Spinal cord (tissue), 10 donors: ENCODE measurements around the gene PROZ. TPM values are rescaled to one million over a fixed set of nuclear protein-coding genes. Genes with fewer than 3 reads are reported as not detected.
A peak's percentile ranks its signal among the peaks of the same experiment; 100 is the strongest.
"Not testable (repeated sequence)": the region's sequence is repeated elsewhere in the genome, so short reads cannot be mapped to it uniquely, and the experiment has no call there.

ENCODE experiments used
- DNase-seq, 6 donors: peaks; one replicate each; pipeline versions ENCODE4 v3.0.0 to v3.0.0-alpha.2; 2013 to 2015; ENCODE audit warnings: low spot score in 6 of 6, low read depth in 4 of 6
- H3K27ac ChIP-seq: one replicate; pipeline ENCODE4 v1.5.1; 2013; ENCODE audit warnings: low read depth, low read length, control low read depth
- H3K27me3 ChIP-seq: one replicate; pipeline ENCODE4 v1.6.1; 2013; ENCODE audit warnings: low read length; ENCODE audit not compliant: control insufficient read depth, insufficient read depth
- H3K36me3 ChIP-seq: one replicate; pipeline ENCODE4 v1.6.1; 2013; ENCODE audit warnings: low read length; ENCODE audit not compliant: control insufficient read depth, insufficient read depth
- H3K4me1 ChIP-seq: one replicate; pipeline ENCODE4 v1.6.1; 2013; ENCODE audit warnings: low read length; ENCODE audit not compliant: control insufficient read depth, insufficient read depth
- H3K4me3 ChIP-seq: one replicate; pipeline ENCODE4 v1.5.1; 2013; ENCODE audit warnings: low read depth, low read length, control low read depth
- H3K9me3 ChIP-seq: one replicate; pipeline ENCODE4 v1.6.1; 2013; ENCODE audit warnings: low read length; ENCODE audit not compliant: control insufficient read depth, insufficient read depth
- WGBS: methylation state at CpG from one replicate; pipeline ENCODE4 v1.1.5; 2013; ENCODE audit warnings: missing lambda C conversion rate; ENCODE audit not compliant: insufficient coverage; 5-methylcytosine and 5-hydroxymethylcytosine counted together
- long read RNA-seq, 4 donors: transcript quantifications; one replicate each; lab custom pipeline, GENCODE V29; 2026
- polyA plus RNA-seq, 2 donors: library from polyadenylated mRNA; unstranded; fragments of 120-200 nt; gene quantifications; one replicate each; pipeline ENCODE4 v1.2.1, GENCODE V29; 2013; ENCODE audit not compliant: insufficient read length in 2 of 2
- total RNA-seq, 2 donors: library from RNA; depleted of rRNA in 1 of 2; stranded (reverse); fragments of 120-200 nt in 1 of 2; fragments of >200 nt in 1 of 2; gene quantifications; one replicate each; pipeline versions ENCODE4 v1.2.3 to v1.2.4, GENCODE V29; 2013 to 2014
- donor health status: healthy.

The PROZ gene, protein sequence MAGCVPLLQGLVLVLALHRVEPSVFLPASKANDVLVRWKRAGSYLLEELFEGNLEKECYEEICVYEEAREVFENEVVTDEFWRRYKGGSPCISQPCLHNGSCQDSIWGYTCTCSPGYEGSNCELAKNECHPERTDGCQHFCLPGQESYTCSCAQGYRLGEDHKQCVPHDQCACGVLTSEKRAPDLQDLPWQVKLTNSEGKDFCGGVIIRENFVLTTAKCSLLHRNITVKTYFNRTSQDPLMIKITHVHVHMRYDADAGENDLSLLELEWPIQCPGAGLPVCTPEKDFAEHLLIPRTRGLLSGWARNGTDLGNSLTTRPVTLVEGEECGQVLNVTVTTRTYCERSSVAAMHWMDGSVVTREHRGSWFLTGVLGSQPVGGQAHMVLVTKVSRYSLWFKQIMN
- total RNA-seq (not detected), polyA plus RNA-seq (under 1 TPM; 0.17 to 0.39 TPM)
- long read RNA-seq, donor 1, result 0 reads
- long read RNA-seq, donor 2, result 0 reads
- long read RNA-seq, donor 3, result 0 reads
- long read RNA-seq, donor 4, result 0 reads

DNA sequence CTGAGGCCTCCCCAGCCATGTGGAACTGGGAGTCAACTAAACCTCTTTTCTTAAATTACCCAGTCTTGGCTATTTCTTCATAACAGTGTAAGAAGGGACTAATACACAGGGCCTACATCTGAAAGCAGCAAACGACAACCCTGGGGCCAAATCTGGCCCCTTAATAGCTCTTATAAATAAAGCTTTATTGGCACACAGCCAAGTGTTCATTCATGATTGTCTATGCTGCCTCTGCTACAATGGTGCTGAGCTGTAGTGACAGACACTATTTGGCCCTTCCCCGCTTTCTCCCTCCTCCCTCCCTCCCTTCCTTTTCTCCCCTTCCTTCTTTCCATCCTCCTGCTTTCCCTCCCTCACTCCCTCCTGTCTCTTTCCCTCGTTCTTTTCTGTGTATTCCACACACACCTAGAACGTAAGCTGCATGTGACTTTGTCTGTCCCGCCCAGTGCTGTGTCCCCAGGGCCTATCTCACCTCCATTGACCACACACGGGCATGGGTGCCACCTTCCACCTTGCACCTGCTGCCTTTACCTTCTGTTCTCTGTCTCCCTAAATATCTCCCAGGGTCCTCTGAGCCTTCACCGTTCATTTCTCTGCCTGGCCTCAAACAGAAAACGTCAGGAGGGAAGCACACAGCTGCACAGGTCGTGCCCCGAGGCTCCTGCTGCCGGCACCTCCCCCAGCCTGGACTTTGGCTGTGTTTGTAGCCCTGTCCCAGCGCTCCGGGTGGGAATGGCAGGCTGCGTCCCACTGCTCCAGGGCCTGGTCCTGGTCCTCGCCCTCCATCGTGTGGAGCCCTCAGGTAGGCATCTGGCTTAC, at the start of gene PROZ:
PROZ (plus strand) TSS at position 720 of the 819 bp plus-strand sequence; CDS start at position 733, 13 bp downstream.
- no peak for DNase-seq
- Histone ChIP-seq H3K4me3 (no peak within 1 kb of the TSS), H3K4me1 (peaks cover 22% of the 10 kb centered on the region), H3K9me3 (no peaks in the 10 kb centered on the region), H3K27me3 (peaks cover 14% of the 10 kb centered on the region), H3K36me3 (no peaks in the 10 kb centered on the region), H3K27ac (no peak within 1 kb of the TSS)
- 58% methylated on average over 16 of the region's 16 CpGs for WGBS

DNA sequence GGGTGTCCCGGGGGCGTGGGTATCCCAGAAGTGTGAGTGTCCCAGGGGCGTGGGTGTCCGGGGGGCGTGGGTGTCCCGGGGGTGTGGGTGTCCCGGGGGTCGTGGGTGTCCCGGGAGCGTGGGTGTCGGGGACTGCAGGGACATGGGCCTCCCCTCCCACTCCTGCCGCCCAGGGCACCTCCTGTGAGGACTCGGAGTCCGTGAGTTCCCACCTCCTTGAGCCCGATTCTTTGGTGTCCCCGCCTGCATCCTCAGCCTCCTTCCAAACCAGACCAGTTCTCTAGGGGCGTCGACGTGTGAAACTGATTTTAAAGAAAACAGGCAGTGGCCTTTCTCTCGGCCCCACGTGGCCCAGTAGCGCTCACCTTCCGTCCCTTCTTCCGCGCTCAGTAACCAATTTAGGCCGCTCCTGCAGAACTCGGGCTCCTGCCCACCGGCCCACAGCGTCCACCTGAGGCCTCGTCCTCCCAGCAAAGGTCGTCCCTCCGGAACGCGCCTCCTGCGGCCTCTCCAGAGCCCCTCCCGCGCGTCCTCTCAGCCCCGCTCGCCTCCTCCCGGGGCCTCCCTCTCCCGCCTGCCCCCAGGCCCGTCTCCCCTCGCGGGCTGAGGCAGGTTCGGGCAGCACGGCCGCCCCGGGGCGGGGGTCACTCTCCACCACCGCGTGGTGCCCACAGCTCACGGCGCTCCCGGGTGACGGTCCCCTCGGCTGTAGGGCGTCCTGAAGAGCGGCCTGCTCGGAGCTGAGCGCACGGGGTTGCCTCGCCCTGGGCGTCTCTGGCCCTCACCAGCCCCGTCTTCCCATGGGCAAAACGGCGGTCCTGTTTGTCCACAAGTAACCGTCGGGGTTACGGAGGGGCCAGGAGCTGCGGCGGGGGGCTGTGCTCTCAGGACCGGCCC, 49.0 kb upstream of the PROZ start:
- Histone ChIP-seq H3K36me3 (no peaks in the 10 kb centered on the region), H3K4me3 (no peak overlapping the region), H3K27ac (no peak overlapping the region), H3K27me3 (peaks cover 18% of the 10 kb centered on the region), H3K4me1 (peaks cover 18% of the 10 kb centered on the region), H3K9me3 (no peaks in the 10 kb centered on the region)
- WGBS, result 21% methylated on average over 68 of the region's 73 CpGs
- DNase-seq, result no peak

DNA sequence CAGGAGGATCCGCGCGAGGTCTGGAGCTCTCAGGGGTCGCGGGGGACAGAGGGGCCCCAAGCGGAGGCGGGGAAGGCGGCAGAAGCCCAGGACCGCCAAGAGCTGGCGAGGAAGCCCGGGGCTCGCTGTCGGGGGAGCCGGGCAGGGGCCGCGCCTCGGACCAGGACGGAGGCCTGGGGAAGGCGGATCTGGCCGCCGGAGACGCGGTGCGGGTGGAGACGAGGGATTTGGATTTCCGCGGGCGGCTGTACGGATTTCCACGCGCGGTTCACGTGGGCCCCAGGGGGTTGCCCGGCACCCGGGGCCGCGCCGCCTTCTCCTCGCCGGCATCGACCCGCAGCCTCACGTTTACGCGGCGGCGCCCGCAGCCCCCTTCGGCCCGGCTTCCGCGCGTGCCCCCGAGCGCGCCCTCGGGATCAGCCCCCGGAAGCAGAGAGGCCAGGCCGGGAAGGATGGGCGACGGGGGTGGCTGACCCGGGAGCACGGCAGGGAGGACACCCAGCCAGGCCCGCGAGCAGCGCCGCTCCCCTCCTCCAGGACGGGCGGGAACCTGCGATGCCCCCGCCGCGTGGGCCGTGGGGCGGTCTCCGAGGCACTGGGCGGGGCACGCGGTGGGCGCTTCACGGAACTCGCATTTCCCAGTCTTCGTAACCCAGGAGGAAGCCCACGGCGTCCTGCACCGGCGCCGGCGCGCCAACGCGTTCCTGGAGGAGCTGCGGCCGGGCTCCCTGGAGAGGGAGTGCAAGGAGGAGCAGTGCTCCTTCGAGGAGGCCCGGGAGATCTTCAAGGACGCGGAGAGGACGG, 48.2 kb upstream of the PROZ start:
- peaks cover 18% of the 10 kb centered on the region for H3K27me3 ChIP-seq
- H3K4me3 ChIP-seq, result peak overlapping the region; percentile 12
- peak in 2 of 6 donors; percentile 46 to 59 for DNase-seq
- no peaks in the 10 kb centered on the region for H3K36me3 ChIP-seq
- no peaks in the 10 kb centered on the region for H3K9me3 ChIP-seq
- H3K27ac ChIP-seq, result no peak overlapping the region
- WGBS, result under 1% methylated on average over 99 of the region's 99 CpGs
- peaks cover 18% of the 10 kb centered on the region for H3K4me1 ChIP-seq

DNA sequence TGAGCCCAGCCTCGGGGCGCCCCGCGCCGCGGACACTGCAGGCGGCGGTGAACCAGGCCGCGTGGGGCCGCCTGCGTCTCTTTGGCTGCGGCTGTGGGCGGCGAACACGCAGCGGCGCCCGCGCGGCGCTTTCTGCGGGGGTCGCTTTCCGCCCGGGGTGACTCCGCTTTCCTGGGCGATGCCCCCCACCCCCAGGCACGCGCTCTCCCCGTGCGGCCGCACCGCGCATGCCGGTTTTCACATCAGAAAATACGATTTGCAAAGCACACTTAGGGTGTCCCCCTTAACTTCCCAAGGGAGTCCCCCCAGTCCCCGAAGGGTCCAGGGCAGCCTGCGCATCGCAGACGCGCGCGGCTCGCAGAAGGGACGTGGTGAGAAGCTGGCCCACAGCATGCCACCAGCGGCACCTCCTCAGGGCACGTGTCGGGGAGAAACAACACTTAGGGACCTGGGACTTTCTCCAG, 47.6 kb upstream of the PROZ start:
- Histone ChIP-seq H3K27me3 (peaks cover 18% of the 10 kb centered on the region), H3K27ac (no peak overlapping the region), H3K4me1 (peaks cover 18% of the 10 kb centered on the region), H3K4me3 (peak overlapping the region; percentile 12), H3K36me3 (no peaks in the 10 kb centered on the region), H3K9me3 (no peaks in the 10 kb centered on the region)
- DNase-seq, result no peak
- 15% methylated on average over 46 of the region's 49 CpGs for WGBS

DNA sequence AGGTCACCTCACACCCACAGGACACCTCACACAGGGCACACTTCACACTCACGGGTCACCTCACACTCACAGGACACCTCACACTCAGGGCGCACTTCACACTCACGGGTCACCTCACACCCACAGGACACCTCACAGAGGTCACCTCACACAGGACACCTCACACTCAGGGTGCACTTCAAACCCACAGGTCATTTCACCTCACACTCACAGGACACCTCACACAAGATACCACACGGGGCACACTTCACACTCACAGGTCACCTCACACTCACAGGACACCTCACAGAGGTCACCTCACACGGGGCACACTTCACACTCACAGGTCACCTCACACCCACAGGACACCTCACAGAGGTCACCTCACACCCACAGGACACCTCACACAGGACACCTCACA, 46.6 kb upstream of the PROZ start:
- WGBS, result 84% methylated on average over 5 of the region's 5 CpGs
- not testable (repeated sequence) for H3K4me3 ChIP-seq, H3K9me3 ChIP-seq, H3K27ac ChIP-seq, DNase-seq, H3K36me3 ChIP-seq
- peaks cover 18% of the 10 kb centered on the region for H3K4me1 ChIP-seq
- peaks cover 18% of the 10 kb centered on the region for H3K27me3 ChIP-seq

DNA sequence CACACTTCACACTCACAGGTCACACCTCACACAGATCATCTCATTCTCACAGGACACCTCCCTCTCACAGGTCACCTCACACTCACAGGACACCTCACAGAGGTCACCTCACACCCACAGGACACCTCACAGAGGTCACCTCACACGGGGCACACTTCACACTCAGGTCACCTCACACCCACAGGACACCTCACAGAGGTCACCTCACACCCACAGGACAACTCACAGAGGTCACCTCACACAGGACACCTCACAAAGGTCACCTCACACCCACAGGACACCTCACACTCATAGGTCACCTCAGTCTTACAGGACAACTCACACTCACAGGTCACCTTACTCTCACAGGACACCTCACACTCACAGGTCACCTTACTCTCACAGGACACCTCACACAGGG, 46.0 kb upstream of the PROZ start:
- H3K9me3 ChIP-seq, H3K27ac ChIP-seq, H3K36me3 ChIP-seq, DNase-seq, H3K4me3 ChIP-seq: not testable (repeated sequence)
- WGBS, result 53% methylated on average over 1 of the region's 1 CpG
- H3K27me3 ChIP-seq, result peaks cover 18% of the 10 kb centered on the region
- peaks cover 18% of the 10 kb centered on the region for H3K4me1 ChIP-seq

DNA sequence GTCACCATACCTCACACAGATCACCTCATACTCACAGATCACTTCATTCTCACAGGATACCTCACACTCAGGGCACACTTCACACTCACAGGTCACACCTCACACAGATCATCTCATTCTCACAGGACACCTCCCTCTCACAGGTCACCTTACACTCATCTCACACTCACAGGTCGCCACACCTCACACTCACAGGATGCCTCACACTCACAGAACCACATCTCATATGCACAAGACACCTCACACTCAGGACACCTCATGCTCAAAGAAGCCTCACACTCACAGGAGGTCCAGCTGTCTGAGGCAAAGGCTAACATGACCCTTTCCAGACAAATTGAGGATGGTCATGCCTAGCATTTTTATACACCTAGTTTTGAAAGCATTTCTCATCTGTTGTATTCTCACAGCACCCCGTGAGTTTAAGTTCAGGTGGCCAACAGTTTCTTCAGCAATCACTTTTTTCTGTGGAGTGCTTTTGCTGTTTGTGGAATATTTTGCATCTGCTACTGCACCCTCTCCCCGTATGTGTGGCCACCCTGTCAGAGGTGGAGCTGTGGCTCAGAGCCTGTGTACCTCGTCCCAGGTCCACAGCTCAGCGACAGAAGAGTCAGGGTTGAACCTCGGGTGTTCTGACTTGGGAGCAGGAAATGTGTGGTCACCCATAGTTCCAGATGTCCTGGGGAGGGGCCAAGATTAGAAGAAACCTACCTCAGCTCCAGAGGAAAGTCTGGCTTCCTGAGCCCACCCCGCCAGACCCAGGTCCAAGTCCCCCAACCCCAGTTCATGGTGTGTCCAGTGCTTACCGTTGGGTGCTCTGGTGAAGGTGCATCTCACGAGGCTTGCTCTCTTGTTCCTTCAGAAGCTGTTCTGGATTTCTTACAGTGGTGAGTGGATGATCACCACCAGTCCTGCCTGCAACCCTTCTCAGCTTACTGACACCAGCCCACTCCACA, 45.3 kb upstream of the PROZ start:
- no peak for DNase-seq
- H3K4me1 ChIP-seq, result peaks cover 18% of the 10 kb centered on the region
- peaks cover 18% of the 10 kb centered on the region for H3K27me3 ChIP-seq
- H3K27ac ChIP-seq, result no peak overlapping the region
- 76% methylated on average over 8 of the region's 9 CpGs for WGBS
- H3K36me3 ChIP-seq, result no peaks in the 10 kb centered on the region
- H3K9me3 ChIP-seq, result no peaks in the 10 kb centered on the region
- H3K4me3 ChIP-seq, result no peak overlapping the region

DNA sequence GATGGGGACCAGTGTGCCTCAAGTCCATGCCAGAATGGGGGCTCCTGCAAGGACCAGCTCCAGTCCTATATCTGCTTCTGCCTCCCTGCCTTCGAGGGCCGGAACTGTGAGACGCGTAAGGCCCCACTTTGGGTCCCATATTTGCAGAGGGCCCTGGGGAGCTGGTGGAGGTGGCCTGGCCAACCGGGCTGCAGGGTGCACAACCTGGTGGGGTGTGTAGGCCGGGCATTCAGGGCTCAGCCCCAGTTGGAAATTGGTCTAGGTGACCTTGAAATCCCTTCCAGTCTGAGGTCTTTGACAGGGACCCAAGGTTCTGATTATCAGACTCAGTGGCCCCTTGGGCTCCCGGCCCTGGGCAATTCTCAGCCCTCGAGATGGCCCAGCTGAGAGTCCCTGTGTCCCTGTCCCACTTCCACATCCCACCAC, 44.6 kb upstream of the PROZ start:
- Histone ChIP-seq H3K27me3 (peaks cover 18% of the 10 kb centered on the region), H3K4me1 (peaks cover 18% of the 10 kb centered on the region), H3K4me3 (no peak overlapping the region), H3K36me3 (peaks cover 2% of the 10 kb centered on the region), H3K9me3 (no peaks in the 10 kb centered on the region), H3K27ac (no peak overlapping the region)
- 90% methylated on average over 8 of the region's 8 CpGs for WGBS
- DNase-seq, result no peak
